ENCODE data around the gene ZNF576.
"Not testable (repeated sequence)": the region's sequence is repeated elsewhere in the genome, so short reads cannot be mapped to it uniquely, and the experiment has no call there.

Gene ZNF576

DNA sequence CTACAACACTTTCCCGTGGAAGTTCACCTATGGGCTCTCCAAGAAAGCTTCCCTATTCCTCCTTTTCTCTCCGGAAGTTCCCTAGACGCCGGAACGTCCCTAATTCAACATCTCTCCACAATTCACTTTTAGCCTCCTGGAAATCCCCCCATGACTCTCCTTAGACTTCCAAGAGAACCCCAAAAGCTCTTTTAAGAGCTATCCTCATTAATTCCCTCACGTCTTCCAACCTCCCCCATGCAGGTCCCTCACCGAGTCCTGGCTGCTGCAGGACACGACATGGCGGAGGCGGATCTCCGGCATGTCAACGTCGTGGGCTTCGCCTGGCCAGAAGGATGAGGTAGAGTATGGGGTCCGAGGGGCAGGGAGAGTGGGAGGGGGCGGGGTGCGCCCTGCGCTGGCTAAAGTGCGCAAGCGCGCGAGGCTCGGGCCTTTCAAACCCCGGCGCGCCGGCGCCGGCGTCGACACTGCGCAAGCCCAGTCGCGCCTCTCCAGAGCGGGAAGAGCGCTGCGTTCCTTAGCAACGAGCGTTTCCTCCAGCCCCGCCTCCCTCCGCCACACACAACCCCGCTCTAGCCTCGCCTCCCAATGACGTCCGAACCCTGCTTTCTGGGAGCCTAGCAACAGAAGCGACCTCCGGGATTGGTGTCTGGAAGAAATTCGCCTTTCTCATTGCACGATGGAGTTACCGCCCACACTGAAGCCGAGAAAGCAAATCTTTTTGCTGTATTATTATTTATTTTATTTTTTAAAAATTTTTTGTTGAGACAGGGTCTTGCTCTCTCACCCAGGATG is 21.0 kb upstream of the ZNF576 start, which contains the start of the genes PINLYP and XRCC1:
PINLYP (plus strand) TSS at position 646 of the 795 bp plus-strand sequence. CDS start 1,391 bp downstream, outside the sequence.
XRCC1 (minus strand) TSS at position 372 of the 795 bp plus-strand sequence; CDS start at position 303, 69 bp downstream.
- DNase-seq (ENCODE audit: low spot score), result peak; percentile 98

DNA sequence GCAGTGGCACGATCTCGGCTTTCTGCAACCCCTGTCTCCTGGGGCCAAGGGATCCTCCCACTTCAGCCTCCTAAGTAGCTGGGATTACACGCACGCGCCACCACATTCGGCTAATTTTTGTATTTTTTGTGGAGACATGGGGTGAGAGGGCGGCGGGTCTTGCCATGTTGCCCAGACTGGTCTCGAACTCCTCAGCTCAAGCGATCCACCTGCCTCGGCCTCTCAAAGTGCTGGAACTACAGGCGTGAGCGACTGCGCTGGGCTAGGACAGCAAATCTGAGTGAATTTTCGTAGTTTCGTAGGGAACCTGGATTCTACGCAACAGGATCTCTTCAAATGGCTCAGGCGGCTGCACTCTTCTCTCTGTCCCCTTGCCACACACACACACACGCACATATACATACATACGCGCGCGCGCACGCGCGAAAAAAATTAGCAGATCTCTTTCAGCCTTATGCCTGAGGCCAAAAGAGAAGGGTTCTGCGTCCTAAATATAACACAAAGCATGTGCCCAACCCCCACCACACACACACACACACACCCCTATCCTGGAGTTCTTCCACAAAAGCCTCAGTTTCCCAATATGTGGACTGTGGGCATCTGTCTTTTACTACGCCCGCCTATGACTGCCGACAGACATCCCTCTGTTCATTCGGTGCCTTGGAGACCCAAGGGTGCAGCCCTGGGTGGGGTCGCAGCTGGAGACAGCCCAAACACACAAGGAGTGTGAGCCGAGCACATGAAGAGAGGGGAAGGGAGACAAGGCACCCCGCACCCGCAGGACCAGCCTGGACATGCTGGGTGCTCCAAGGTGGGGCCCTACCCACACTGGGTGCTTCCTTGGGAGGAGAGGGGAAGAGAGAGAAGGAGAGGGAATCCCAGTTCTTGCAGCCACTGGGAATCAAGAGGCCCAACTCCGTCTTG is 20.2 kb upstream of the ZNF576 start:
- no peak for DNase-seq (ENCODE audit: low spot score)

DNA sequence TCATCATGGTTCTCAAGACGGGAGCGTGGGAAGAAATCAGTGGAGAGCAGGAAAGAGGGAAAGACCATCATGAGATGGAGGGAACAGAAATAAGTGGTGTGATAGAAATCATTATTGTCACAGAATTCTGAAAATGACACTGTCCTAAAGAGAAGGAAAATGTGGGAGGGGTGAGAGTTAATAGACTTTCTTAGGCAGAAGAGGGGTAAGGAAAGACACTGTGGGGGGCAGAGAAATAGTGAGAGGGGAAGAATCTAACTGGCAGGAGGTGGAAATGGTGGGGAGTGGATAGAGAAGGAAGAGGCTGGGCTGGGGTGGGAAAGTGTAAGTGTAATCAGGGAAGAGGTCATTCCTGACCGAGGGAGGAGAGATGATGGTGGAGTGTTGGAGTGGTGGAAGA is 17.6 kb upstream of the ZNF576 start:
- DNase-seq (ENCODE audit: low spot score), result no peak

DNA sequence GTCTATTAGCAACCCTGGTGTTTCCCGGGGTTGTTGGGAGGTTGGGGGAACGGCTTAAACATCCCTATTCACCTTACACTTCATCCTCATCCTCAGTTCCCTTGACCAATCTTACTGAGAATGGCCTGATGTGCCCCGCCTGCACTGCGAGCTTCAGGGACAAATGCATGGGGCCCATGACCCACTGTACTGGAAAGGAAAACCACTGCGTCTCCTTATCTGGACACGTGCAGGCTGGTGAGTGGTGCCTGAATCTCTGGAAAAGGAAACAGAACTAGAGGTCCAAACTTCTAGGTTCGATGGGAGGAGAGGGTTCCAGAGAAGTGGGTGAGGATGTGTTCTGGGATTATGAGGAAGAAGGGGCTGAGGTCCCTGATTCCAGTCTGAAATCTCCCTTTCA is 14.9 kb upstream of the ZNF576 start:
- no peak for DNase-seq (ENCODE audit: low spot score)

DNA sequence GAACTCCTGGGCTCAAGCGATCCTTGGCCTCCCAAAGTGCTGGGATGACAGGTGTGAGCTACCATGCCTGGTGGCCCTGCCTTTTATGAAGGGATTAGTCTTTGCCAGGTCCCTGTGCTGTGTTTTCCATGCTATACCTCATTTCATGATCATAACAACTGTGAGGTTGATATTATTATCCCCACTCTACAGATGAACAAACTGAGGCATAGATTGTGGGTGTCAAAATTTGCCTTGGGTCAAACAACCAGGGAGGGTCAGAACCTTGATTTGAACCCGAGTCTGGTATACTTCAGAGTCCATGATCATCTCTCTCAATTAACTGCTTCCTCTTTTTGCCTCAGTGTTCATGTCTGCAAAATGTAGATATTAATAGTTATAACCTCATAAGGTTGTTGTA is 13.9 kb upstream of the ZNF576 start:
- DNase-seq (ENCODE audit: low spot score), result no peak

DNA sequence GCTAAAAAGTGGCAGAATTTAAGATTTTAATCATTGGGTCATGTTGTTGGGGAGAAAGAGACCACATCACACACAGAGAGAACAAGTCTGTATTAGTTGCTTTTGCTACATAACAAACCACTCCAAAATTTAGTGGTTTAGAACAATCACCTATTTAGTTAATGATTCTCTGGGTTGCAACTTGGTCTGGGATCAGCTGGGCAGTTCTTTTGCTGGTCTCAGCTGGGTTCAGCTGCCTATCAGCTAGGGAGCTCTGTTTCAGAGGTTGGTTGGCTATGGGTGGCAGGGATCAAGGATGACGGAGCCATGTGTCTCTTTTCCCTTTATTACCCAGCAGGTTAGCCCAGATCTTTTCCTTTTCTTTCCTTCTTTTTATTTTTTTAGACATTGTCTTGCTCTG is 11.9 kb upstream of the ZNF576 start:
- DNase-seq (ENCODE audit: low spot score), result no peak

DNA sequence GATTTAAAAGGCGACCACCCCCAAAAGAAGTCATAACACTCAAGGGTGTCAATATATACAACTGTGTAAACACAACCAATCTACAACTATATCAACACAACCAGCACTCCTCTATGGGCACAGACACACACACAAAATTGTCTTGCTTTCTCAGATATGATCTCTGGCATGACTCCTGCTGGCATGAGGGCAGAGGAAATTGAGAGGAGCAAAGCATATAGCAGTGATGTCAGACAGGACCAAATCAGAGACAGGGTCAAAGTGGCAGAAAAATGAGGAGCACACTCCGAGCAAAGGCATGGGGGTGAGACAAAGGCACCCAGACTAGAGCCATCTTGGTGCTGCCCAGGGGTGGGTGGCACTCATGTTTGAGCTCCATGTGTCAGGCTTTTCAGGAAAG is 10.0 kb upstream of the ZNF576 start:
- no peak for DNase-seq (ENCODE audit: low spot score)

DNA sequence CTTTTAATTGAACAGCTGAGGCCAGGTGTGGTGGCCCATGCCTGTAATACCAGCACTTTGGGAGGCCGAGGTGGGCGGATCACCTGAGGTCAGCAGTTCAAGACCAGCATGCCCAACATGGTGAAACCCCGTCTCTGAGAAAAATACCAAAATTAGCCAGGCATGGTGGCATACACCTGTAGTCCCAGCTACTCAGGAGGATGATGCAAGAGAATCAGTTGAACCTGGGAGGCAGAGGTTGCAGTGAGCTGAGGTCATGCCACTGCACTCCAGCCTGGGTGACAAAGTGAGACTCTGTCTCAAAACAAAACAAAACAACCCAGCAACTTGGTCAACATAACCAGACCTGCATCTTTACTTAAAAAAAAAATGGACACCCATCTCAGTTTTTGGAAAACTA is 9.4 kb upstream of the ZNF576 start:
- not testable (repeated sequence) for DNase-seq (ENCODE audit: low spot score)

DNA sequence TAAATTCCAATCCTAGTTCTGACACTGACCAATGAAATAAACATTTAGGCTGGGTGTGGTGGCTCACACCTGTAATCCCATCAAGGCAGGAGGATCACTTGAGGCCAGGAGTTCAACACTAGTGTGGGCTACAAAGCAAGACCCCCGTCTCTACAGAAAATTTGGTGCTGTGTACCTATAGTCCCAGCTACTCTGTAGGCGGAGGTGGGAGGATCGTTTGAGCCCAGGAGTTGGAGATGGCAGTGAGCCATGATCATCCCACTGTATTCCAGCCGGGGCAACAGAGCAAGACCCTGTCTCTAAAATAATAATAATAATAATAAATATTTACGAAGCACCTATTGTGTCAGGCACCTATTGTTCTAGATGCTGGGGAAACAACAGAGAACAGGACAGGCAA is 7.1 kb upstream of the ZNF576 start:
- DNase-seq (ENCODE audit: low spot score), result no peak

DNA sequence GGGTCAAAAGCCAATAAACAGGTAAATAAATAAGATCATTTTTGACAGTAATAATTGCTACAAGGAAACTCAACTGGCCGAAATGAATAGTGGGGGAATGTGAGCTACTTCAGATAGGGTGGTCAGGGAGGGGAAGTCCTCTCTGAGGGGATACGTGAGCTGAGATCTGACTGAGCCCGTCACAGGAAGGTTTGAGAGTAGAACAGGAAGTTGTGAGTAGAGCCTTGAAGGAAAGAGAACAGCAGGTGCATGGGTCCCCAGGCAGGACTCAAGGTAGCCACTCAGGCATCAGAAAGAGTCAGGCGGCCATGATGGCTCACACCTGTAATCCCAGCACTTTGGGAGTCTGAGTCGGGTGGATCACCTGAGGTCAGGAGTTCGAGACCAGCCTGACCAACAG is 6.7 kb upstream of the ZNF576 start:
- DNase-seq (ENCODE audit: low spot score), result no peak

DNA sequence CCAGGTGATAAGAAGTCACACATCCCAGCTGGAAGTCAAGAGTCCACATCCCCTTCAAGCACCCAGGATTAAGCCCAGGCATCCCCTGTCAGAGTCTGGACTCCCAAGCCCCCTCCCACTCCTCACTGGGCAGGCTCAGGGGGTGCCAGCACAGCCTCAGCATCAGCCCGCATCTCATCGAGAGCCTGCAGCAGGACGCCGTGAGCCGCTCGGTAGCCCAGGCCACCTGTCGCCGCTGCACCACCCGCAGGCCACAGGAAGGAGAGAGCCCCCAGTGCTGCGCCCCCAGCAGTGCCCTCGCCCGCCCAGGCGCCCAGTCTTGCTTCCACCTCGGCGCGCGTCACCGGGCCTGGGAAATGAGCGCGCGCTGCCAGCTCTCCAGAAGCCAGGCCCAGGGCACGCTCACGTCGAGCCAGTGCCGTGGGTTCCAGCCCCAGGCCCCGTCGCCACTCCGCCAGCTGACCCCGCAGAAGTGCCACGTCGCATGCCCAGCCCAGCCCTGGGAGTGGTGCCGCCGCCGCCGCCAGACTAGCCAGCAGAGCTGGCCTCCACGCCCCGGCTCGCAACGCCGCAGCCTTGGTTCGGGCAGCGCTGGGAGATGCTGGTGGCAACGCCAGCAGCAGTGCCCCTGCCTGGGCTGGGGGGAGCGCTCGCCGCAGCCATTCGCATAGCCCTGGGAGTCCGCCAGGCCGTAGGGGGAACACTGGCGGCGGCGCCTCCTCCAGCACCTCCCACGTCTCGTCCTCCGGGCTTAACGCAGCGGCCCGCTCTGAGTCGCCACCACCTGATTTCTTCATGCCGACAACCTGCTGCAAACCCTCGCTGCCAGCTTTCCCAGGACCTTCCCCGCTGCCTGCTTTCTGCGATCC is 4.3 kb upstream of the ZNF576 start:
- no peak for DNase-seq (ENCODE audit: low spot score)

DNA sequence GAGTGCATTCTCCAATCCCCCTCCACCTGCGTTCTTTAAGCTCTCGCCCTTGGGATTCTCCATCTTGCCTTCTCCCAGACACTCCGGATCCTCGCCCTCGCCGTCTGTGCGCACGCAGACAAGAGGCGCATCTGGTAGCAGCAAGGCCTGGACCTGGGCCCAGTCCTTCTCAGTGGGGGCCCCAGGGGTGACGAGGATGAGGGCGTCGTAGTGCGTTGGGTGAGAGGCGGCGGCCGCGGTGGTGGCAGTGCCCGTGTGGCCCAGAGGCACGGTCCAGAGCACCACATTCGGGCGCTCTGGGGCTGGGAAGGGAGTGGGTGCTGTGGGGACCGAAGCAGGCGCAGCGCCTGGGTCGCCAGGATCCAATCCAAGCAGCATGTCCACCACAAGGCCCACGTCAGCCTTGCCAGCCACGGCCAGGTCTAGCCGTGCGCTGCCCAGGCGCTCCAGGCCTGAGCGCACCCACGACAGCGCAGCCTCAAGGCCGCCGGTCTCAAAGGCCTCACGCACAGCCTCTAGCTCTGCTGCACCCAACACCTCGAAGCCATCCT is 3.5 kb upstream of the ZNF576 start:
- no peak for DNase-seq (ENCODE audit: low spot score)

DNA sequence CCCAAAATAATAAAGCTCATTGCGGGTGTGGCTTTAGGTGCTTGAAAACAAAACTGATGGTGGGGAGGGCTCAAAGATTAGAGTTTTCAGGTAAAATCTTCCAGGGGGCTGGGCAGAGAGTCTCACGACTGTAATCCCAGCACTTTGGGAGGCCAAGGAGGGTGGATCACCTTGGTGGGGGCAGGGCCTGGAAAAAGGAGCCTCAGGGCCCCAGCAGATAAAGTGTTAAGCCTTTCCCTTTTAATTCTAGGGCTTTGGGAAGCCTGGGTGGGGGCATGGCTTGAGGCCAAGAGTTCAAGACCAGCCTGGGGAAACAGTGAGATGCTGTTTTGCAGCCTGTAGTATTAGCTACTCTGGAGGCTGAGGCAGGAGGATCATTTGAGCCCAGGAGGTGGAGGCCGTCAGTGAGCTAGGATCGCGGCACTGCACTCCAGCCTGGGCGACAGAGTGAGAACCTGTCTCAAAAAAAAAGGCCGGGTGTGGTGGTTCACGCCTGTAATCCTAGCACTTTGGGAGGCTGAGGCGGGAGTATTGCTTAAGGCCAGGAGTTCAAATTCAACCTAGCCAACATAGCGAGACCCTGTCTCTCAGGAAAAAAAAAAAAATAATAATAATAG is 2.2 kb upstream of the ZNF576 start:
- DNase-seq (ENCODE audit: low spot score), result no peak

DNA sequence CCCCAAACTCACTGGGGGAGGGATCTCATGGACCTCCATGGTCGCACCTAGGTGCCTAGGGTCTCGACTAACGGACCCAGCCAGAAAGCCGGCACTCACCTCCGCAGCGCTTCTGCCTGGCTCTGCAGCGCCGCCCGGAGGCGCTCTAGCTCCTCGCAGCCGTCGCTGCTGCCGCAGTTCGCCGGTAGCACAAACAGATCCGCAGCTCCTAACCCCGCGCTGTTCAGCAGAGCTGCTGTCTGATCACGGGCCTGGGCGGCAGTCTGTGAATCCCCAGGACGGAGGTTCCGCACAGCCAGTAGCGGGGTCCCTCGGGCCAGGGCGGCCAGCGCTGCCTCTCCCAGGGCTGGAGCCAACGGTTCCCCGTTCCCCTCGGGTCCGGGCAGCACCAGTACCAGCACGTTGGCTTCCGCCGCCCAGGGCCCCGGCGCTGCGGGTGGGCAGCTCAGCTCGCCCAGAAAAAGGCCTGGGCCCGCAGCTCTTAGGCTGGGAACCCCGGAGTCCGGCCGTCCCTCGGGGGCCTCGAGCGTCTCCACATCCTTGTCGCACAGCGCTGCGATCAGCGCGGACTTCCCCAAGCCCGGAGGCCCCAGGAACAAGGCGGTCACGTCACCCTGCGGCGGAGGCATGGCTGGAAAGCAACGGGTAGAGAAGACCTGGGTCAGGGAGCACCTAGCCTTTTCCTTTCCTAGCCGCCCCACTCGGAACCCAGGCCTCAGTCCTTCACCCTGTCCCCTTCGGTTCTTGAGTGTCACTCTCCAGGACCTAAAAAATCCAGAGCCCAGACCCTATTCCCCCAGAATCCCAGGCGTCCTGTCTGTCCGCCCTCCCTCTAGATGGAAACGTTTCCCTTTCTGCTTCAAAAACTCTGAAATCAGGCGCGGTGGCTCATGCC is 1.4 kb upstream of the ZNF576 start:
- DNase-seq (ENCODE audit: low spot score), result no peak

DNA sequence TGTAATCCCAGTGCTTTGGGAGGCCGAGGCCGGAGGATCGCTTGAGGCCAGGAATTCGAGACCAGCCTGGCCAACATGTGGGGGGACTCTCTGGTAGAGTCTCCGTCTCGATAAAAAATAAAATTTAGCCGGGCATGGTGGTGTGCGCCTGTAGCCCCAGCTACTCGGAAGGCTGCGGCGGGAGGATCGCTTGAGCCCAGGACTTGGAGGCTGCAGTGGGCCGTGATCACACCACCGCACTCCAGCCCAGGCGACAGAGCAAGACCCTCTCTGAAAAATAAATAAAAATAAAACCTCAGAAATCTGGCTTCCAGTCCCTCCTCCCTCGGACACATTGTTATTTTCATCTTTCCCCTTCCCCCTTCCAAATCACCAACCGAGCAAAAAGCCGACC is 793 bp upstream of the ZNF576 start:
- no peak for DNase-seq (ENCODE audit: low spot score)

DNA sequence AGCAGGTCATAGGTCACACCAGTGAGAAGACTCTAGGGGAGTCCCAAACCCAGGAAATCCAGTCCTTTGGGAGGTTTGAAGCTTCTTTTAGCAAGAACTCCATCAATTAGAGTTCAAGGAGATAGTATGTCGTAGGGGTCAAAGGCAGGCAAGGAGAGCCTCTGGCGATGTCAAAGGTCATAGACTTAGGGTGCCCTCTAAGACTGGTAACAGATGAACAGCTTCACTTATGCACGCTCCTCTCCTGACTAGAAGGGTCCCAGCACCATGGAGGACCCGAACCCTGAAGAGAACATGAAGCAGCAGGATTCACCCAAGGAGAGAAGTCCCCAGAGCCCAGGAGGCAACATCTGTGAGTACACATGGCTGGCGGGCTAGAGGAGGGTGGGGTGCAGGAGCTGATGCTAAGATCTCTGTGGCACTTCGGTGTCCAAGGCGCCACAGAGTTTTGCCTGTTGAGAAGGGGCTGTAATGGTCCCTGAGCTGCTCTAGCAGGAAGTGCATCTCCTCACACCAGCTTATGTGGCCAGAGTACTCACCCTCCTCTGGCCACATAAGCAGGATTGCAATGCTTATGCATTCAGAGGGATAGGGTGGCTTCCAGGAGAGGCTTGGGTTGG is 557 bp downstream of the ZNF576 start:
- no peak for DNase-seq (ENCODE audit: low spot score)

DNA sequence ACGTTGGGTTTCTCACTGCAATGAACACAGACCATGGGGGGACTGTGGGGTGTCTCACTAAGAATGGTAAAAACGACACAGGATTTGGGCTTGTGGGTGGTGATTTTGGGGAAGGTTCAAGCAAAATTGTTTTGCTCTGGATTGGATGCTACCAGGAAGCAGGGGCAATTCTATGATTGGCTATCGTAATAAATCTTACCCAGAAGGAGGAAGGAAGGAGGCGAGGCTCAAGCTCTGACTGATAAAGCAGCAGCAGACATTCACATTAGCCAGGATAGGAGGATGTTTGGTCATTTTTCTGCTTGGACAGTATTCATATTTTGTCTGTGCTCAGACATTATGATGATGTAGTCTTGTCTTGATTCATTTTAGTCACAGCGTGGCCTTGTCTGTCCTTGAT is 1.5 kb downstream of the ZNF576 start:
- no peak for DNase-seq (ENCODE audit: low spot score)

DNA sequence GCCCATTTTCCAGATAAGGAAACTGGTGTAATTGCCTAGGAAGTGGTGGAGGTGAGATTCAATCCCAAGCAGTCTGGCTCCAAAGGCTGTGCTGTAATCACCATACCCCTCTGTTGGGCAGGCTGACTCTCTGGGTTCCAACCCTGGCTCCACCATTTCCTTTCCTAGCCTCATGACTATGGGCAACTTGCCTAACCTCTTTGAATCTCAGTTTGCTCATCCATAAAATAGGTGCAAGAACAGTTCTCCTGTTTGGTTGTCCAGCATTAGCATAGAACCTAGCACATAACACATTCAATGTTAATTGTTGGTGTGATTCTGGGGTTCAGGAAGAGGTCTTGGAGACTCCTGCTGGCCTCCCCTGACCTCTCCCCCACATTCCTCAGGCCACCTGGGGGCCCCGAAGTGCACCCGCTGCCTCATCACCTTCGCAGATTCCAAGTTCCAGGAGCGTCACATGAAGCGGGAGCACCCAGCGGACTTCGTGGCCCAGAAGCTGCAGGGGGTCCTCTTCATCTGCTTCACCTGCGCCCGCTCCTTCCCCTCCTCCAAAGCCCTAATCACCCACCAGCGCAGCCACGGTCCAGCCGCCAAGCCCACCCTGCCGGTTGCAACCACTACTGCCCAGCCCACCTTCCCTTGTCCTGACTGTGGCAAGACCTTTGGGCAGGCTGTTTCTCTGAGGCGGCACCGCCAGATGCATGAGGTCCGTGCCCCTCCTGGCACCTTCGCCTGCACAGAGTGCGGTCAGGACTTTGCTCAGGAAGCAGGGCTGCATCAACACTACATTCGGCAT is 2.2 kb downstream of the ZNF576 start:
- no peak for DNase-seq (ENCODE audit: low spot score)
